DND-41 (cell line): ENCODE data around the gene TBX2.

Experiments
- CTCF ChIP-seq: IDR thresholded peaks from 2 replicates; pipeline ENCODE4 v1.5.1; 2012; ENCODE audit warnings: borderline replicate concordance, low read length, moderate library complexity, mild to moderate bottlenecking; ENCODE audit not compliant: poor library complexity, severe bottlenecking; ENCODE audit errors: extremely low read depth
- EZH2 ChIP-seq: IDR thresholded peaks from 3 replicates; pipeline ENCODE4 v1.6.1; 2012; ENCODE audit warnings: borderline replicate concordance, low read depth, mild to moderate bottlenecking, moderate library complexity, low read length, inconsistent platforms; ENCODE audit not compliant: severe bottlenecking

GRCh38 chr17:61380217-61380835 lies 19.3 kb upstream of the TBX2 start:
- TF ChIP-seq CTCF (no peak), EZH2 (no peak)
